HG02798 (cell line): Measurements from ENCODE around the gene COL27A1.
"Not testable (repeated sequence)": the region's sequence is repeated elsewhere in the genome, so short reads cannot be mapped to it uniquely, and the experiment has no call there.

Experiments
- ATAC-seq: cut with Tn5 transposase; IDR thresholded peaks from one replicate; pipeline ENCODE4 v1.9.1; 2021; ENCODE audit warnings: mild to moderate bottlenecking; ENCODE audit not compliant: unreplicated experiment, poor library complexity

Gene COL27A1

DNA sequence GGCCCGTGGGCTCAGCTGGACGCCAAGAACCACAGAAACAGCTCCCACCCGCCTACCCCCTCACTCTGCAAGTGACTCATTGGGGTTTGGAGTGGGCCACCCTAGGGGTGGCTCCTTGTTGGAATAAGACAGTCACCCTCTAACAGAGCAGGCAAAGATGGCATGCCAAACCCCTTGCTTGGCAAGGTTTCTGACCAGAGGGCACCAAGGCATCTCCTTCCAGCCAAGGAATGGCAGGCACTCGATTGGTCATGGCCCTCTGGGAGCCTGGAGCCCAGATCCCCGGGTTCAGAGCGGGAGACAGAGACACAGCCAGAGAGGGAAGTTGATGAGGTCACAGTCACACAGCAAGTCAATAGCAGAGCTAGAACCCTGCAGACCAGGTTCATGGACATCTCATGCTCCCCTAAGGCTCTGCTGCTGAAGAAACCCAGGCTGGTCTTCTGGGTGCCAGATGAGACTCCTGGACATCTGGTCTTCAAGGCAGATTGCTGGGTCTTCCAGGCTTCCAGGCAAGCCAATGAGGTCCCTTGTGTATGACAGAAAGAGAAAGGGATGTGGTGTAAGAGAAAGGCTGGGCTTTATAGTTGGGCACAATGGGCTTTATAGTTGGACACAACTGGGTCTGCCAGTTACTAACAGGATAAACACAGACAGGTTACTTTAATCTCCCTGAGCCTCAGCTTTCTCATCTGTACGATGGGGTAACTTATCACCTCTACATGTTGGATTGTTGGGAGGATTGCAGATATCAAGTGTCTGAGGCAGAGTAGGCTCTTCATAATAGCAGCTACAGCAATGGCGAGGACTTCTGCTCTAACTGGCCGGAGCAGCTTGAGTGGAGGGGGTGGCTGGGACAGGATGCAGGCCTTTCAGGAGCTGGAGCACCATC lies 33.0 kb upstream of the COL27A1 start:
- ATAC-seq = no peak

DNA sequence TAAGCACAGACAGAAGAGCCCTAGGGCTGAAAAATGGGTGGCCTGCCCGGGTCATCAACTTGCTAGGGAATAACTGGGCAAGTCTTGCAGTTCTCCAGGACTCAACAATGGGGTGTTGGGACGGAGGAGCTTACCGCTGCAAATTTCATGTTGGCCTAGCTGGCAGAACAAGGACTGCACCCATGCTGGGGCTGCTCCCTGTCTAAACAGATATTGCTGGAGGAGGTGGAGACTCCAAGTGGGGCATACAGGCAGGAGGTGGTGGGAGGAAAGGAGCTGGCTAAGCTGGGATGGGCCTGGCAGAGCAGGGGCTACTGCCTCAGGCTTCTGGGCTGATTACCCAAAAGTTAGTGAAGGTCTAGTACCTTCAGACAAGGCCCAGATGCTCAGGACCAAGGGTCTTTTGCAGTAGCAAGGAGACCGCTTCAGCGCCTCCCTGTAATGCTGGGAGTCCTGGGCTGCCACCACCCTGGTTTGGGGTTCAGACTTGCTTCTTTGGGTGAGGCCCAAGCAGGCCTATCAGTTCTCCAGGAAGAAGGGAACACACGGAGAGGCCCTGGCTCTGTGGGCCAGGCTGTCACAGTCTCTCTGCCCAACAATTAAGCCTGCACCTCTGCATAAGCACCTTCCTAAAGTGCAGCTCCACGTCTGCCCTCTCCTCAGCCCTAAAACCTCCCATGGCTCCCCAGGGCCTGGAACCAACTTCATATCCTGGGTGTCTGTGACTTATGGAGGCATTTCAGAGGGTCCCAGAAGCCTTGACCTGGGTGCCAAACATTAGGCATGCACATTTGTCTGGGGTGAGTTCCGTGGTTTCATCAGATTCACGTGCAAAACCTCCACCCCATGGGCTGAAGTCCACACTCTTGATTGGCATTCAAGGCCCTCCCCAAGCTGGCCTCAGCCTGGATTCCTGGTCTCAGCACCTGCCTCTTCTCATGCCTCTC lies 32.0 kb upstream of the COL27A1 start:
- ATAC-seq = no peak

DNA sequence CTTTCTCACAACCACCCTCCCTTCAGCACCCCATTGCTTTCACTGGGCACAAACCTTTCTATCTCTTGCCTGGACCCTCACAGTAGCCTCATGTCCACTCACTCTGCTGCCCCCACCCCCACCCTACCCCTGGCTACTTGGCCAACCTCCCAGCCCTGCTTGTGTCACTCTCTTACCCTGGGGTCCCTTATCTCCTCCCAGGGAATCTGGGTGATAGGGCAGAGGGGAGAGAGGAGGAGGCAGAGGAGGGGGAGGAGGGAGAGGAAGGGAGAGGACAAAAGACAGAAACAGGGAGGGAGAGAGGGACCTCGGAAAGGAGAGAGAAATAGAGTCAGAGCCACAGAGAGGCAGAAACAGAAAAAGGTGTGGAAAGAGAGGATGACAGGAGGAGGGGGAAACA lies 31.2 kb upstream of the COL27A1 start:
- no peak for ATAC-seq

DNA sequence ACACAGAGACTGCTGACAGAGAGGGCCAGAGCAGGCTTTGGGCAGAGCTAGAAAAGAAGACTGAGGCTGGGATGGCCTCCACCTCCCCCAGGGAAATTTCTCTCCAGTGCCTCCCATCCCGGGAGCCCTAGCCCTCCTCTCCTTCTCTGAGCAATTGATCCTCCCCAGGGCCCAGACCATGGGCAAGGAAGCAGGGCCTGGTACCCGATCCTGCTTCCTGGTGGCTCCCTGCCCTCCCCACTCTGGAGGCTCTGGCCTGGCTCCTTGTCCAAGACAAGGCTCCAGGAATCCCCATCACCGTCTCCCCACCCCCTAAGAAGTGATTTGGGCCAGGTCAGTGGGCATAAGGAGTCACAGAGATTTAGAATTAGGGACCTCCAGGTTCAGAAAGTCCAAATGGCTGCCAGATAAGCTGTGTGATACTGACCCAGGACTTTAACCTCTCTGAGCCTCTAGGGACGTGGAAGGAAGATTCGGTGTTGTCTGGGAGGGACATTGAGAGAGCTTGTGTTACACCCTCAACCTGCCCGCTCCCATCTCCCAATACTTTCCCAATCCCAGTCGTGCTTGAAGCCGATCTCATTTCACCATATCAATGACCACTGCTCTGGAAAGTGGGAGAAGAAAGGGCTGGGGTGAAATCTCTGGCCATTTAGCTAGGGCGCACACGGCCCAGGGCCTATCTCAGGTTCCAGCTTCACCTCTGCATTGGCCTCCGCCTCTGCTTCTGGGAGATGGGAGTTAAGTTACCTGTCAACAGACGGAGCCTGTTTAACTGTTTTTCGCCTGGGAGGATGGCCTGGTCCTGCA lies 30.5 kb upstream of the COL27A1 start:
- no peak for ATAC-seq

DNA sequence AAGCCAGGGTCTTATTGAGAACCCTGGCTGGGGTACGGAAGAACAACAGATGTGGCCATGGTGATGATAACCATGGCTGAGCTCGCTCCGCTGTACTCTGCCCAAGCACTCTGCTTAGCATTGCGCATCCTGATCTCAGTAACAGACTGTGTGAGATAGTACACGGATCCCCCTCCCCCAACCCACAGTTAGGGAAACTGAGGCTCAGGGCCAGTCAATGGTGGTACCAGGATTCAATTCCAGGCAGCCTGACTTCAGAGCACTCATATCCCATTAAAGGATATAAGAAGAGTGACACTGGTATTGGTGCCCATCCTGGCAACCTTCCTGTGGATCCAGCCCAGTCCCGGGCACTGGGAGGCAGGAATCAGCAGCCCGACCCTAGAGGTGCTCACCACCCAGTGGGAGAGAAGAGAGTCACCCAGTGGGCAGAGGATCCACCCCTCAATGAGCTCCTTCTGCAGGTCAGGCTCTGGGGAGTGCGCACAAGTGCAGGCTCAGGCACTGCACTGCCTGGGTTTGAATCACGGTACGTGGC lies 29.8 kb upstream of the COL27A1 start:
- ATAC-seq = no peak

DNA sequence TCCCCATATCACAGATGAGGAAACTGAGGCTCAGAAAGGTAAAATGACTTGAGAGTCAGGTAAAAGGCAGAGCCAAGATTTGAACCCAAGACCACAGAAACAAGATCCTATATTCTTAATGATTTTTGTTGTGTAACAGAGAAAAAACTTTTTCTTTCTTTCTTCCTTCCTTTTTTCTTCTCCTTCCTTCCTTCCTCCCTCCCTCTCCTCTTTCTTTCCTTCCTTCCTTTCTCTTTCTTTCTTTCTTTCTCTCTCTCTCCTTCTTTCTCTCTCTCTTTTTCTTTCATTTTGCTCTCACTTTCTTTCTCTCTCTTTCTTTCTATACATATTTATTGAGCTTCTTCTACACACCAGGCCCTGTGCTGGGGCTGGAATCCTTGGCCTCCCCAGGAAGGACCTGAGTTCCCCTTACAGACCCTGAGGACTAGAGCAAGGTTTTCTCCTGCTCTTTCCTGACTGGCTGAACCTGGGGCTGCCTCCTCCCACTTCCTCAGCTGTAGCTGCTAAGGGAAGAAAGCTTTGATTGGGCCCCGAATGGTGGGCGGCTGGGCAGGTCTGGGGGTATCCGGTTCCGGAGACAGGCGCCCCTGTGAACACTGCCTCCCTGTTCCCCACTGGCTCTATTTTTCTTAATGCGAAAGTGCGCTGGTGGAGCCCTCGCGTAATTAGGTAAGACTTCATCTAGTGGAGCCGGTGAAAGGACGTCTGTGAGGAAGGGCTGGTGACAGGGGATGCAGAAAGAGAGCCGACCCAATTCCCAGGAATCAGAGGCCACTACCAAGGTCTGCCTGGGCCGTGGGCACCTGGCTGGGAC lies 28.9 kb upstream of the COL27A1 start:
- no peak for ATAC-seq

DNA sequence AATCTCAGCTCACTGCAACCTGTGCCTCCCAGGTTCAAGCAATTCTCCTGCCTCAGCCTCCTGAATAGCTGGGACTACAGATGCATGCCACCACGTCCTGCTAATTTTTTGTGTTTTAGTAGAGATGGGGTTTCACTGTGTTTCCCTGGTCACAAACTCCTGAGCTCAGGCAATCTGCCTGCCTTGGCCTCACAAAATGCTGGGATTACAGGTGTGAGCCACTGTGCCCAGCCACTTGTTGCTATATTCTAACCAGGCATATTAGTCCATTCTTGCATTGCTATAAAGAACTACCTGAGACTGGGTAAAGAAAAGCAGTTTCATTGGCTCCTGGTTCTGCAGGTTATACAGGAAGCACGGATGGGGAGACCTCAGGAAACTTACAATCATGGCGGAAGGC lies 26.6 kb upstream of the COL27A1 start:
- ATAC-seq = not testable (repeated sequence)

DNA sequence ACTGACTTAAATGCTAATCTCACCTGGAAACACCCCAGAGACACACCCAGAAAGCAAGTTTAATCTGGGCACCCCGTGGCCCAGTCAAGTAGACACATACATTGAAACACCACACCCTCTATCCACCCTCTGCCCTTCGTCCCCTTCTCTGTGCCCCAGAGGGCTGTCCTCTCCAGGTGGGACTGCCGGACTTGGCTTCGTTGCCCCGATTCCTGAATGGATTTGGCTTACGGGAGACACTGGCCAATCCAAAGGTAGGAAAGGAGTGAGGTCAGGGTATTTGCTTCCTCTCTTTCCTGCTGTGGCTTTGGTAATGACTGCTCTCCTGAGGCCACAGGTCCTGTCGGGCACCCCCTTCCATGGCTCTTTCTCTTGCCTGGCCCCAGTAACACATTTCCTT lies 25.2 kb upstream of the COL27A1 start:
- ATAC-seq = no peak

DNA sequence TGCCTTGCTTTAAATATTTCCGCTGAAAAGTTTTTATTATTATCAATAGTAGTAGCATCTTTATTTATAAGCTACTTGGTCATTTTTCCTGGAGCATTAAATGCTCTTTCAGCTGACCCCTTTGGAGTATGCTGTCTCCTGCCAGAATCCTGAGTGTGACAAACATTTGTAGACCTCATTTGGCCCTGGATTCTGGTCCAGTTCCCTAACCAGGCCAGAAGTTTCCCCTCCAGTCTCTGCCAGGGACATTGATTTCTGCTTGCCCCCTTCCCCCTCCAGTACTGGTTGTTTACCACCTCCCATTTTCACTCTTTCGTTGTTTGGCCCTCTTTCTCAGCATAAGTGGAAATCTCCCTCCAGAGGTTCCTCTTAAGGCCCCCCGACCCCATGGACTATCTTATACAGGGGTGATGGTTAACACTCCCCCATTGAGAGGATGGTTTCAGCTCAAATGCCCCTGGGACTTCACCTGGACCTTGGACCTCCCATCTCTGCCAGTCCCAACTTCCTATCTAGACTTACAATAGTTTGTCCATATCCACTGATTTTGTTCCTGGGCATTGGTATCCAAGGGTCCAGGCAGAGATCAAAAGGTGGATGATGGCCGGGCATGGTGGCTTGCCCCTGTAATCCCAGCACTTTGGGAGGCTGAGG lies 24.6 kb upstream of the COL27A1 start:
- ATAC-seq = no peak

DNA sequence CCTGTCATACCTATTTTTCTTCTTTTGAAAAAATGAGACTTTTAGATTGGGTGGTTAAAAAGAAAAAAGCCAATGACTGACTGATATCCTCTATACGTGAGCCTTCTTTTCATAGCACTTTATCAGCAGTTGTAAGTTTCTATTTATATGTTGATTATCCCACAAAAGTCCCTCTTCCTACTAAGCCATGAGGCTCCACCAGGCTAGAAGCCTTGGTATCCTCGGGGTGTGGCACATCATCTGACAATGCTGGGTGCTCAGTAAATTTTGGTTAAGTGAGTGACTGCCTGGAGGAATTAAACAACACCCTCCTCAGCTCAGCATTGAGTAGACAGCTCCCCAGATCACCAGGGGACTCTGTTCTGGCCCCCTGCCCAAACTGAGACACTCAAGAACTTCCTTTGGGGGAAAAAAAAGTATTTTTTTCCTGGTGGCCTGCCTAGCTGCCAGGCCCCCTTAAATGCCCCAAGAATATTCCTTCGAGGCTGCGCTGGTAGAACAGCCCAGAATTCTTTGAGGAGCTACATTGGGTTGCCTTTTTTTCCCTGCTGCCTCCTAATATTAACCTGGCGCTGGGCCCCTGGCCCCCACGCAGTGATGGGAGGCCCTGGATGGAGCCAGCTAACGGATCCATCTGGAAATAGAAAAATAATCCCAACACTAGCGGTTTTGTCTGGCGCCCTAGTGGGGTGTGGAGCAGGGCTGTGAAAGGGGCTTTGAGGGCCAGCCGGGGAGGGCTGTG lies 23.4 kb upstream of the COL27A1 start:
- no peak for ATAC-seq

DNA sequence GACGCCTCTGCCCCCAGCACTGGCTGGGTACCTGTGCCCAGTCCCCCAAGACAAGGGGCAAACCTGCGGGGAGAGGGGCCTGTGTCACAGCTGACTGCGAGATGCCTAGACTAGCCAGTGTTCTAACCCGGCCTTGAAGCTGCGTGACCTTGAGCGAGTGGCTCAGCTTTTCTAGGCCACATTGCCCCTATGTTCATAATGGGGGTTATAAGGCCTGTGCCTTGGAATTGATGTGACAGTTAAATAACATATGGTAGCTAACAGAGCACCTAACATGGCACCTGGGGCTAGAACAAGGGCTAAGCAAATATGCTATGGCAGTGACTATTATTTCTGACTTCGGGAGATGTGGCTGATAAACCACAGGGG lies 22.8 kb upstream of the COL27A1 start:
- ATAC-seq = no peak

DNA sequence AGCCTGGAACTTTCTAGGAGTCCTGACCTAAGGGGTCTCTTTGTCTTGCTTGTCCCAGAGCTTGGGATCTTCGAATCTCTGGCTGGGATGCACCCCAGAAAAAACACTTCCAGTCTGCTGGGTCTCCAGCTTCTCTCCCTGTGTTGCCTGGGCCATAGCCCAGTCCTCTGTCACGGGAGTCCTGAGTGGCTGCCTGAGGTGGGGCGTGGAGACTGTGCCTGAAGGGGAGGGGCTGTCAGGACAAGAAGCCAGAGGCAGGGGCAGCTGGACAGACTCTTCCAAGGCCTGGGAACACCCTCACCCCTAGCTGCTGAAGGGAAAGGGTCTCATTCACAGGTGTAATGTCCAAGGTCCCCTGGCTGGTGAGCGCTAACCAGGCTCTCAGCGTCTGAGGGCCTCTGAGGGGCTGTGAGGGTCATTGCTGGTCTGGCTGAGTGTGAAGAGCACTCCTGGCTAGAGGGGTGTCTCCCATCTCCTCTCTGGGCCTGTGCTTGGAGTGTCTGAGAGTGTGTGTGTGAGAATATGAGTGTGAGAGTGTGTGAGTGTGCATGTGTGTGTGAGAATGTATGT lies 20.4 kb upstream of the COL27A1 start:
- no peak for ATAC-seq

DNA sequence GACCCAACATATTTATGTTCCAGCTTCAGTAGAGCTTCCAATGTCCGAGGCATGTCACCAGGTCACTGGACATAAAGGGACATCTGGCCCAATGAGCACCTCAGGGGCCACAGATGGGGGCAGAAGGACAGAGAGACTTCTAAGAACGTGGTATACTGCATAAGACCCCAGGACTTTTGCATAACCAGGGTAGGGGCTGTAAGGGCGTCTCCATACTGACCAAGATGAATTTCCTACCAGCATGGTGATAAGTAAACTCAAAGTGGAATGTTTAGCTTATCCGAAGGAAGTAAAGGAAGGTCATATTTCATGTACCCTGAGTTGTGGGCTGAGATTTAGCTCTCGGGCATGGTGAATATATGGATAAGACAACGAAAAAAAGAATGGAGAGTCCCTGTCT lies 17.5 kb upstream of the COL27A1 start:
- ATAC-seq = no peak

DNA sequence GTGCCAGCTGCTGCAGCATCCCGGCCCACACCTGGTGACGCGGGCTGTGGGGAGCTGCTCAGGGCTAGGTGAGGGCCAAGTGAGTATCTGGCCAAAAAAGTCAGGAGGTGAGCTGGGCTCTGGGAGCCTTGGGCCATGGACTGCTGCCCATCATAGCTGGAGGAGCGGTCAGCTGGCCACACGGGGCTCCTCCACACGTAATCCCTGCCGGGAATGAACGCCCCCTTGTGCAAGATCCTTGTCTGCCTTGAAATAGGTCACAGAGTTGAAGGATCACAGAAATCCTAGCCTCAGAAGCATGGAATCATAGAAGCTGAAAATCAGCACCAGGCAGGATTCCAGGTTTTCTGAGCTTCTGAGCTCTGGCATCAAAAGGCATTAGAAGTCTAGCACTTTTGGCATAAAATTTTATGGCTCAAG lies 16.8 kb upstream of the COL27A1 start:
- no peak for ATAC-seq

DNA sequence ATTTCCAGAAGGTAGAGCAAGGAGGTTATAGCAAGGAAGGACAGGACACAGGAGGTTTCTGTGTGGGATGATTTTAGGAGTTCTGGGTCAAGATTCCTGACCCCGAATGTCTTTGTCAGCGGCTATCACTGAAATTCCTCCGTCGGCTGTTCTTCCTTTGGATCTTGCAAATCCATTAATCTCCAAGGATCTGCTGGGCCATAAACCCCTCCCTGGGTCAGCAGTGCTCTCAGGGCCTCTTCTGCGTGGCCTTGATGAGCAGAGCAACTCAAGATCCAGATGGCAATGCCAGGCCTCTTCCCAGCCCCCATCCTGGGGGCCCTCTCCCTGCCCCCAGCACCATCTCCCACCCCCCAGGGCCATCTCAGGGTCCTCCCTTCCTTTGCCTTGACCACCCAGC lies 16.3 kb upstream of the COL27A1 start:
- no peak for ATAC-seq

DNA sequence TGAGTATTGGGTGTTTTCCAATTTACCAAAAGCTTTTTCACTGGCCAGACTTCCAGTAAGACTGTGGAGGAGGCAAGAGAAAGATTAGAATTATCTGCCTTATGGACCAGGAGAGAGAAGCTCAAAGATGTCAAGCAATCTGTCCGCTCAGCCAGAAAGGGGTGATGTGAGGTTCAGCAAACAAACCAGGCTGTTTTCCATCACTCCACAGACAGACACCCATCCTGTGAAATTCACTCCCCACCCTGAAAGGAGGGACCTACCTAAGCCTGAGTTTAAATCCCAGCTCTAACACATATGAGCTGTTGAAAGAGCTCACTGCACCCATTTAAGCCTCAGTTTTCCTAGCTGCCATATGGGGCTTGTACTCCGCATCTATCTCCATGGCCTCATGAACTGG lies 14.9 kb upstream of the COL27A1 start:
- ATAC-seq = no peak

DNA sequence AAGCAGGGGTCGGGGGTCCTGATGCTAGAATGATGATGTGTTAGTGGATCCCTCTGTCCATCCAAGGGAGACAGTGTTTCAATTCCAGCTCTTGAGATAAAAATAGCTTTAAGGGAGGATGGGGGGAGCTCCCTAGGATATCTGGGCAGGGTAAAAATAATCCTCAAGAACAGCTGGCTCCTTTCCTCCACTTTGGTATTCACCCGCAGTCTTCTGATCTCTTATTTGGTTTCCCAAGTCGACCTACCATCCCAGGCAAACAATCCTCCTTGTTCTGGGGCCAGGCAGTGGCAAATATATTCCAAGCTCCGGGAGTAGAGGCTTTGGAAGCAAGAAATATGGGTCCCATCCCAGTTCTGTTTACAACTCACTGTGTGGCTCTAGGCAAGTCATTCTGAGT lies 14.5 kb upstream of the COL27A1 start:
- no peak for ATAC-seq
